ENCODE data around the gene PIK3C3.

Gene PIK3C3

GRCh38 chr18:42028247-42028832 is 73.3 kb downstream of the PIK3C3 start:
- ATAC-seq, result peak; percentile 81
- TF ChIP-seq, protein P1, sequence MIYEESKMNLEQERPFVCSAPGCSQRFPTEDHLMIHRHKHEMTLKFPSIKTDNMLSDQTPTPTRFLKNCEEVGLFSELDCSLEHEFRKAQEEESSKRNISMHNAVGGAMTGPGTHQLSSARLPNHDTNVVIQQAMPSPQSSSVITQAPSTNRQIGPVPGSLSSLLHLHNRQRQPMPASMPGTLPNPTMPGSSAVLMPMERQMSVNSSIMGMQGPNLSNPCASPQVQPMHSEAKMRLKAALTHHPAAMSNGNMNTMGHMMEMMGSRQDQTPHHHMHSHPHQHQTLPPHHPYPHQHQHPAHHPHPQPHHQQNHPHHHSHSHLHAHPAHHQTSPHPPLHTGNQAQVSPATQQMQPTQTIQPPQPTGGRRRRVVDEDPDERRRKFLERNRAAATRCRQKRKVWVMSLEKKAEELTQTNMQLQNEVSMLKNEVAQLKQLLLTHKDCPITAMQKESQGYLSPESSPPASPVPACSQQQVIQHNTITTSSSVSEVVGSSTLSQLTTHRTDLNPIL (CRISPR knock-in tag; IDR thresholded peaks at IDR 0.05; ENCODE audit: low read depth), result no peak
- TF ChIP-seq TCF4 (CRISPR knock-in tag; IDR thresholded peaks at IDR 0.05; ENCODE audit: borderline replicate concordance) (no peak), POU6F1 (CRISPR knock-in tag; IDR thresholded peaks at IDR 0.05; ENCODE audit: borderline replicate concordance, low read depth) (no peak), ZNF70 (CRISPR knock-in tag; IDR thresholded peaks at IDR 0.05) (no peak), TOX (CRISPR knock-in tag; IDR thresholded peaks at IDR 0.05; ENCODE audit: borderline replicate concordance) (no peak), PPARA (CRISPR knock-in tag; IDR thresholded peaks at IDR 0.05; ENCODE audit: borderline replicate concordance) (no peak), ZNF8 (CRISPR knock-in tag; IDR thresholded peaks at IDR 0.05) (no peak), ESRRG (CRISPR knock-in tag; IDR thresholded peaks at IDR 0.05) (no peak)
- TF ChIP-seq, protein P2, sequence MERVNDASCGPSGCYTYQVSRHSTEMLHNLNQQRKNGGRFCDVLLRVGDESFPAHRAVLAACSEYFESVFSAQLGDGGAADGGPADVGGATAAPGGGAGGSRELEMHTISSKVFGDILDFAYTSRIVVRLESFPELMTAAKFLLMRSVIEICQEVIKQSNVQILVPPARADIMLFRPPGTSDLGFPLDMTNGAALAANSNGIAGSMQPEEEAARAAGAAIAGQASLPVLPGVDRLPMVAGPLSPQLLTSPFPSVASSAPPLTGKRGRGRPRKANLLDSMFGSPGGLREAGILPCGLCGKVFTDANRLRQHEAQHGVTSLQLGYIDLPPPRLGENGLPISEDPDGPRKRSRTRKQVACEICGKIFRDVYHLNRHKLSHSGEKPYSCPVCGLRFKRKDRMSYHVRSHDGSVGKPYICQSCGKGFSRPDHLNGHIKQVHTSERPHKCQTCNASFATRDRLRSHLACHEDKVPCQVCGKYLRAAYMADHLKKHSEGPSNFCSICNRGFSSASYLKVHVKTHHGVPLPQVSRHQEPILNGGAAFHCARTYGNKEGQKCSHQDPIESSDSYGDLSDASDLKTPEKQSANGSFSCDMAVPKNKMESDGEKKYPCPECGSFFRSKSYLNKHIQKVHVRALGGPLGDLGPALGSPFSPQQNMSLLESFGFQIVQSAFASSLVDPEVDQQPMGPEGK (CRISPR knock-in tag; IDR thresholded peaks at IDR 0.05; ENCODE audit: borderline replicate concordance), result no peak

- TF ChIP-seq PPARA (CRISPR knock-in tag; IDR thresholded peaks at IDR 0.05; ENCODE audit: borderline replicate concordance) (no peak), RARB (CRISPR knock-in tag; IDR thresholded peaks at IDR 0.05) (no peak), ZC3H10 (CRISPR knock-in tag; IDR thresholded peaks at IDR 0.05) (no peak), ZNF565 (CRISPR knock-in tag; conservative IDR thresholded peaks at IDR 0.05; ENCODE audit: low read depth) (no peak), BACH2 (CRISPR knock-in tag; IDR thresholded peaks at IDR 0.05; ENCODE audit: borderline replicate concordance) (no peak), ZFP30 (CRISPR knock-in tag; IDR thresholded peaks at IDR 0.05) (no peak), ZFP3 (CRISPR knock-in tag; IDR thresholded peaks at IDR 0.05) (no peak), GLIS3 (CRISPR knock-in tag; IDR thresholded peaks at IDR 0.05) (no peak), POU6F1 (CRISPR knock-in tag; IDR thresholded peaks at IDR 0.05; ENCODE audit: borderline replicate concordance, low read depth) (no peak)
- TF ChIP-seq, protein P3, sequence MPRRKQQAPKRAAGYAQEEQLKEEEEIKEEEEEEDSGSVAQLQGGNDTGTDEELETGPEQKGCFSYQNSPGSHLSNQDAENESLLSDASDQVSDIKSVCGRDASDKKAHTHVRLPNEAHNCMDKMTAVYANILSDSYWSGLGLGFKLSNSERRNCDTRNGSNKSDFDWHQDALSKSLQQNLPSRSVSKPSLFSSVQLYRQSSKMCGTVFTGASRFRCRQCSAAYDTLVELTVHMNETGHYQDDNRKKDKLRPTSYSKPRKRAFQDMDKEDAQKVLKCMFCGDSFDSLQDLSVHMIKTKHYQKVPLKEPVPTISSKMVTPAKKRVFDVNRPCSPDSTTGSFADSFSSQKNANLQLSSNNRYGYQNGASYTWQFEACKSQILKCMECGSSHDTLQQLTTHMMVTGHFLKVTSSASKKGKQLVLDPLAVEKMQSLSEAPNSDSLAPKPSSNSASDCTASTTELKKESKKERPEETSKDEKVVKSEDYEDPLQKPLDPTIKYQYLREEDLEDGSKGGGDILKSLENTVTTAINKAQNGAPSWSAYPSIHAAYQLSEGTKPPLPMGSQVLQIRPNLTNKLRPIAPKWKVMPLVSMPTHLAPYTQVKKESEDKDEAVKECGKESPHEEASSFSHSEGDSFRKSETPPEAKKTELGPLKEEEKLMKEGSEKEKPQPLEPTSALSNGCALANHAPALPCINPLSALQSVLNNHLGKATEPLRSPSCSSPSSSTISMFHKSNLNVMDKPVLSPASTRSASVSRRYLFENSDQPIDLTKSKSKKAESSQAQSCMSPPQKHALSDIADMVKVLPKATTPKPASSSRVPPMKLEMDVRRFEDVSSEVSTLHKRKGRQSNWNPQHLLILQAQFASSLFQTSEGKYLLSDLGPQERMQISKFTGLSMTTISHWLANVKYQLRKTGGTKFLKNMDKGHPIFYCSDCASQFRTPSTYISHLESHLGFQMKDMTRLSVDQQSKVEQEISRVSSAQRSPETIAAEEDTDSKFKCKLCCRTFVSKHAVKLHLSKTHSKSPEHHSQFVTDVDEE (CRISPR knock-in tag; IDR thresholded peaks at IDR 0.05), result no peak
- TF ChIP-seq, protein P1 (CRISPR knock-in tag; IDR thresholded peaks at IDR 0.05; ENCODE audit: low read depth), result no peak
- no peak for ATAC-seq
These were observed 74.1 kb downstream of the PIK3C3 start for GRCh38 chr18:42029092-42029491.

GRCh38 chr18:42030586-42031182 is 75.7 kb downstream of the PIK3C3 start:
- peak; percentile 89 for ATAC-seq
- no peak for TF ChIP-seq GLIS3 (CRISPR knock-in tag; IDR thresholded peaks at IDR 0.05)
- TF ChIP-seq TOX (CRISPR knock-in tag; IDR thresholded peaks at IDR 0.05; ENCODE audit: borderline replicate concordance), result no peak
- TF ChIP-seq ZNF565 (CRISPR knock-in tag; conservative IDR thresholded peaks at IDR 0.05; ENCODE audit: low read depth), result no peak
- TF ChIP-seq ISL1 (CRISPR knock-in tag; IDR thresholded peaks at IDR 0.05), result no peak
